HG02981 (cell line): ENCODE measurements around the gene CMSS1.
A peak's percentile ranks its signal among the peaks of the same experiment; 100 is the strongest.

Experiments used
- ATAC-seq: cut with Tn5 transposase; IDR thresholded peaks from one replicate; pipeline ENCODE4 v1.9.1; 2021; ENCODE audit warnings: mild to moderate bottlenecking, moderate library complexity; ENCODE audit not compliant: unreplicated experiment

Gene CMSS1

GRCh38 chr3:100010087-100010417, 192.4 kb downstream of the CMSS1 start:
- no peak for ATAC-seq

GRCh38 chr3:100018806-100019205, 201.1 kb downstream of the CMSS1 start:
- no peak for ATAC-seq

- no peak for ATAC-seq
These were observed 202.1 kb downstream of the CMSS1 start for GRCh38 chr3:100019719-100020118.

GRCh38 chr3:100020876-100021644, 203.4 kb downstream of the CMSS1 start:
- no peak for ATAC-seq

GRCh38 chr3:100022506-100022905, 204.8 kb downstream of the CMSS1 start:
- no peak for ATAC-seq

- ATAC-seq, result no peak
These were observed 205.5 kb downstream of the CMSS1 start for GRCh38 chr3:100023150-100023549.

GRCh38 chr3:100023595-100023994, 205.9 kb downstream of the CMSS1 start:
- ATAC-seq, result no peak

GRCh38 chr3:100024520-100025303, 207.1 kb downstream of the CMSS1 start:
- no peak for ATAC-seq

GRCh38 chr3:100027321-100027720, 209.7 kb downstream of the CMSS1 start:
- no peak for ATAC-seq

- no peak for ATAC-seq
These were observed 211.4 kb downstream of the CMSS1 start for GRCh38 chr3:100029052-100029451.

- ATAC-seq, result no peak
These were observed 212.0 kb downstream of the CMSS1 start for GRCh38 chr3:100029689-100030088.

GRCh38 chr3:100030346-100030745, 212.7 kb downstream of the CMSS1 start:
- peak; percentile 51 for ATAC-seq

- no peak for ATAC-seq
These were observed 213.3 kb downstream of the CMSS1 start for GRCh38 chr3:100030914-100031425.

- ATAC-seq, result no peak
These were observed 214.6 kb downstream of the CMSS1 start for GRCh38 chr3:100032243-100032642.

- no peak for ATAC-seq
These were observed 215.5 kb downstream of the CMSS1 start for GRCh38 chr3:100033184-100033583.

- no peak for ATAC-seq
These were observed 216.3 kb downstream of the CMSS1 start for GRCh38 chr3:100033903-100034471.

GRCh38 chr3:100039075-100039474, 221.4 kb downstream of the CMSS1 start:
- ATAC-seq, result no peak

- no peak for ATAC-seq
These were observed 223.0 kb downstream of the CMSS1 start for GRCh38 chr3:100040451-100041225.

- no peak for ATAC-seq
These were observed 223.7 kb downstream of the CMSS1 start for GRCh38 chr3:100041328-100041749.

GRCh38 chr3:100042166-100042981, 224.7 kb downstream of the CMSS1 start:
- ATAC-seq, result no peak
